ENCODE results near the gene FAM83E. TPM values are rescaled to one million over a fixed set of nuclear protein-coding genes. Genes with fewer than 3 reads are reported as not detected.

FAM83E gene
- total and polyA plus RNA-seq, 2 experiments from 2014 or later = 1.0 to 2.3 TPM

GRCh38 chr19:48661711-48662090, 46.8 kb upstream of the FAM83E start:
- Histone ChIP-seq H3F3A (replicated peaks; ENCODE audit: low read depth) (no peaks in the 10 kb centered on the region), H3K4me3 (no peak overlapping the region), H3K36me3 (ENCODE audit: insufficient read depth) (no peaks in the 10 kb centered on the region), H3K27me3 (ENCODE audit: insufficient read depth) (no peaks in the 10 kb centered on the region), H4K20me1 (replicated peaks; ENCODE audit: insufficient read depth) (no peaks in the 10 kb centered on the region), H2AFZ (no peak overlapping the region; the same call in 1 of the 2 replicates), H3K4me2 (no peak overlapping the region), H3K27ac (ENCODE audit: low read depth) (no peak overlapping the region), H3K79me2 (replicated peaks; ENCODE audit: insufficient read depth) (no peaks in the 10 kb centered on the region), H3K4me1 (ENCODE audit: insufficient read depth) (no peaks in the 10 kb centered on the region), H3K9me2 (ENCODE audit: insufficient read depth) (no peaks in the 10 kb centered on the region)
- H3K4me3 Mint-ChIP-seq = no peak overlapping the region
- H3K27ac Mint-ChIP-seq = no peak overlapping the region
- ATAC-seq (no peak), DNase-seq (ENCODE audit: low spot score) (no peak)
- peaks cover 4% of the 10 kb centered on the region for H3K4me1 Mint-ChIP-seq
- TF ChIP-seq EZH2phosphoT487 (IDR thresholded peaks at IDR 0.05; ENCODE audit: unreplicated experiment) (no peak), ETS1 (IDR thresholded peaks at IDR 0.05) (no peak), JUNB (IDR thresholded peaks at IDR 0.05; ENCODE audit: unreplicated experiment) (no peak), POLR2AphosphoS5 (IDR thresholded peaks at IDR 0.05; ENCODE audit: low read depth) (no peak), ZNF462 (CRISPR knock-in tag; IDR thresholded peaks at IDR 0.05) (no peak), REST (IDR thresholded peaks at IDR 0.05; ENCODE audit: unreplicated experiment) (no peak), CREB1 (CRISPR knock-in tag; IDR thresholded peaks at IDR 0.05; ENCODE audit: low read depth) (no peak), ZNF114 (CRISPR knock-in tag; IDR thresholded peaks at IDR 0.05) (no peak), CTCF (conservative IDR thresholded peaks at IDR 0.05; ENCODE audit: low read depth in 2 of 2) (no peak), NANOG (IDR thresholded peaks at IDR 0.05; ENCODE audit: borderline replicate concordance) (no peak)
- H3K9me3 Mint-ChIP-seq = peaks cover 8% of the 10 kb centered on the region
- peaks cover 4% of the 10 kb centered on the region; the same call in 1 of the 3 replicates for H3K36me3 Mint-ChIP-seq (ENCODE audit: low read depth)
- peaks cover 9% of the 10 kb centered on the region for H3K27me3 Mint-ChIP-seq (ENCODE audit: insufficient read depth, low read depth, poor library complexity)
